Hypothalamus (tissue), 51 donors: ENCODE results near the gene TMEM245.

Experiments used
- DNase-seq, 51 donors: peaks; one replicate each; lab custom pipeline; 2025; lab: John Stamatoyannopoulos, UW

TMEM245 gene

DNA sequence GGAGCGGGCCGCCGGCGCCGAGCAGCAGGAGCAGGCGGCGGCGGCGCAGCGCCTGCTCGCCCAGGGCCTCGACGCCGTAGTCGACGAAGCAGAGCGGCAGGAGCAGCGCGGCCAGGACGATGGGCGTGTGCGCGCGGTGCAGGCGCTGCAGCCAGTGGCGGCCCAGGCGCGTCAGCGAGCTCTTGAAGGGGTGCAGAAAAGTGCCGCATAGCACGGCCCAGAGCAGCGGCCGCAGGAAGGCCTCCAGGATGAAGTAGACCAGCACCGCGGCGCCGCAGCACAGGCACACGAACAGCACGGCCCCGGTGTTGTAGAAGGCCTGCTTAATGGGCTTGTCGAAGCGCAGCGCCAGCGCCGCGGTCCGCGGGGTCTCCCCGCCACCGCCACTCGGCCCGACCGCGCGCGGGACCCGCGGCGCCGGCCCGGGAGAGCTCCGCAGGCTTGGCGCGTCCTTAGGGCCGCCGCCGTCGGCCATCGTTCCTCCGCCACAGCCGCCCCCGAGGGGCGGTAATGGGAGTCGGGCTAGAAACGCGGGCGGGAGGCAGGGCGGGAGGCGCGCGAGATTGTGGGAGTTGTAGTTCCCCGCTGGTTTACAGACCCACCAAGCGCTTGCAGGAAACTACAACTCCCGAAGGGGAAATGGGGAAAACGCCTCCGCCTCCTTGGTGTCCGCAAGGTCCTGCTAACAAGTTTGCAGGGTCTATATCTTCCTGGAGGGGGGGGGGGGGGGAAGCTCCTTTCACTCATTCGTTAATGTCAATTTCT lies at the start of gene TMEM245:
Gene TMEM245, minus strand, starts transcription at position 509 of the 765 bp plus-strand sequence. Its CDS starts 34 bp downstream, at position 475.
- peak; percentile 39 to 99 (median 93) for DNase-seq

GRCh38 chr9:109168170-109168569 lies 48.4 kb upstream of the TMEM245 start:
- no peak for DNase-seq

- peak in 2 of 51 donors; percentile 11 to 37 for DNase-seq
These were observed 48.0 kb upstream of the TMEM245 start for GRCh38 chr9:109167716-109168115.

DNA sequence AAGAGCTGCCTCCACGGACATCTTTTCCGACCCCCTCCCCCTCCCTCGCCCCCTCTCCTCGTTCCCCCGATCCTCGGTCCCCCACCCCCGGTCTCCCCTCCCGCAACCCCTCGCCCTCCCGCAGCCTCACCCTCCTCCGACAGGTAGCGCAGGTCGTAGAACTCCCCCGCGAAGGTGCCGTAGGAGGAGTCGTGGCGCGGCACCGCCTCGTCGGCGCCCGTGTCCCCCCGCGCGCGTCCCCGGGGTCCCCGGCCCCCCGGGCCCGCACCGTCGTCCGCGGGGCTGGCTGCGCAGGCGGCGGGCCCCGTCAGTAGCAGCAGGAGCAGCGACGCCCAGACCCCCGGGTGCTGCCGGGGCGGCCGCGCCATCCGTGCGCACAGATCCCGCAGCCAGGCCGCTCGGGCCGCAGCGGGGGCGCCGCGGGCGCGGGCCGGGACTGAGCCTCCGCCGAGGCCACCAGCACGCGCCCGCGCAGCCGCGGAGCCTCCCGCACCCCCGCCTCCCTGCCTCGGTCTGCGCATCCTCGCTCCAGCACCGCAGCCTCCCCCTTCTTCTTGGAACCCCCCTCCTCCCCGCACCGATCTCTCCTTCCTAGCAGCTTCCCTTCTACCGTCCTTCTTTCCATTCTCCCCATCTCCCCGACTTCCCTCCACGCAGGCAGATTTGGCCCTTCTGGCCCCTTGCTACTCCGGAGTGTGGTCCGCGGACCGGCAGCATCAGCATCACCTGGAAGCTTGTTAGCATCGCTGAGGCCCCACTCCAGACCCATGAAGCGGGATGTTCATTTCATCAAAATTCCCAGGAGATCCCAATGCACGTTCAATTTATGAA lies 47.2 kb upstream of the TMEM245 start, which contains the start of gene FRRS1L:
Gene FRRS1L, minus strand, starts transcription at position 479 of the 831 bp plus-strand sequence. Its CDS starts 111 bp downstream, at position 368.
- peak in 43 of 51 donors; percentile 3 to 74 (median 26) for DNase-seq

- peak in 3 of 51 donors; percentile 17 to 36 (median 27) for DNase-seq
These were observed 46.5 kb upstream of the TMEM245 start for GRCh38 chr9:109166171-109166770.

DNA sequence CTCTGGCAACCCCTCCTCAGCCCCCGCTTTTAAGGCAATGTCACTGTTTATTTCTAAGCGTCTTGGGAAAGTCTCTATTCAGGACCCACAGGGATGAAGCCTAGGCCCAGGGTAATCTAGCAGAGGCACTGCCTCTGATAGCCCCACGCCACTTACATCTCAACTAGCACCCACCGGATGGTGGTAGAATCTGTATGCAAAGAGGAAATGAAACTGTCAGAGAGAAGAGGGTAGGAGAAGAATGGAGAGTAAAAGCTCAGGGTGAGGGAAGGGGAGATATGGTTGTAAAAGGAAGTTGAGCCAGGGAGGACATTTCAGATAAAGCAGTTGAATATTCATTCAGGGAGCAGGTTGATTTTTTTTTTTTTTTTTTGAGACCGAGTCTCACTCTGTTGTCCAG lies 44.3 kb upstream of the TMEM245 start:
- DNase-seq = no peak

DNA sequence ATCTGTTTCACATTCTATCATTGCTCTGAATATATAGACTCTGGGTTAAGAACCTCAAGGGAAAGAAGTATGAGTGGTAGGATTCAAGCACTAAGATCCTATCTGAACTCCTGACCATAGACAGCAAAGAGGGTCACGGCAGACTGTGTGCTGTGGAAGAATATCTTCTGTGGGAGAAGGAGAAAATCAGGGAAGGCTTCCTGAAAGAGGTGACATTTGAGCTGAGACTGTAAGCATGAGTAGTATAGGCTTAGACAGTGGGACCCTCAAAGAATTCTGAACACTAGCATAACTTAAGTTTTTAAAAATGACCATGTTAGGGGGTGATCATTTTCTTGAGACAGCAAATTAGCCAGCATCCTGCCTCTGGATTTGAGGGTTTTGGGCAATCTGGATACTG lies 43.4 kb upstream of the TMEM245 start:
- no peak for DNase-seq

- no peak for DNase-seq
These were observed 42.9 kb upstream of the TMEM245 start for GRCh38 chr9:109162677-109163076.

- no peak for DNase-seq
These were observed 41.7 kb upstream of the TMEM245 start for GRCh38 chr9:109161471-109161870.

DNA sequence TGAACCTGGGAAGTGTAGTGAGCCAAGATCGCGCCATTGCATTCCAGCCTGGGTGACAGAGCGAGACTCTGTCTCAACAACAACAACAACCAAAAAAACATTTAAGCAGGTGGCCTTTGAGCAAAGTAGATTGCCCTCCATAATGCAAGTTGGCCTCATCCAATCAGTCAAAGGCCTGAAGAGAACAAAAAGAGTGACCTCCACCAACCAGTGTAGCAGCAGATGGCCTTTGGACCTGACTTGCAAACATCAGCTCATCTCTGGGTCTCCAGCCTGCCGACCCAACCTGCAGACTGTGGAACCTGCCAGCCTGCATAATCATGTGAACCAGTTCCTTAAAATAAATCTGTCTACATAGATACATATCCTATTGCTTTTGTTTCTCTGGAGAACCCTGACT lies 39.8 kb upstream of the TMEM245 start:
- no peak for DNase-seq

- no peak for DNase-seq
These were observed 38.9 kb upstream of the TMEM245 start for GRCh38 chr9:109158651-109159050.

- DNase-seq = no peak
These were observed 37.0 kb upstream of the TMEM245 start for GRCh38 chr9:109156708-109157107.

GRCh38 chr9:109150925-109151545 lies 31.3 kb upstream of the TMEM245 start:
- no peak for DNase-seq

DNA sequence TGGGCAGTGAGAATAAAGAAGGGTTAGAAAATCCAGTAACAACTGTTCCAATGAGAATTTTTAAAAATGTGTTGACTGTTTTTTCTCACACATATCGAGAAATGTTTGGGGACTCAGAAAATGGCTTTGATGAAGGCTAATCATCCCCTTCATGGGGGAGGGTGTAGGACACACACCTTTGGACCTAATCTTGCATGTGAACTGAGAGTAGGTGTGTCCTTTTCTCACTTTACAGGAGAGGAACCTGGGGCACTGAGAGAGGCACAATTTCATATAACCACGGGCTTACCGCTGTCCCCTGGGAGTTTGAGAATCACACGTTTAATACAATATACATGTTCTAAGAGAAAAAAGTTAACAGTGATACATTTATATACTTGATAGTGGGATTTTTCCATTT lies 30.0 kb upstream of the TMEM245 start:
- no peak for DNase-seq

- no peak for DNase-seq
These were observed 29.3 kb upstream of the TMEM245 start for GRCh38 chr9:109149089-109149488.

GRCh38 chr9:109145051-109145450 lies 25.3 kb upstream of the TMEM245 start:
- no peak for DNase-seq

- DNase-seq = no peak
These were observed 24.3 kb upstream of the TMEM245 start for GRCh38 chr9:109143881-109144562.

DNA sequence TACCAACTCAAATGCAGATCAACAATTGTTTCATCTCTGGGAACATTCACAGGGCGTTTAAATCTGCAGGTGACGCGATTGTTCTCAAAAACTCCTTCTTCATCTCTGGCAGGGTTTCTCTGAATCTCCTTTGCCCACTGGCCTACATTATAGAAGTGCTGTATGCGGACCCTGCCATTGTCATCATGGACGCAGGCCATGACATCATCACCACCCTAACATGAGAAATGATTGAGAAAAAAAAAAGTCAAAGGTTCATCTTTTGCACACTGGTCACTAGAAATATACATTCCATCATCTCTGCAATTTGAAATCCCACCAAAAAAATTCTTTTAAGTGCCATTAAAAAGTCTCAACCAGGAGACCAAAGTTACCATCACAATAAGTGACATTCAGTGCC lies 21.6 kb upstream of the TMEM245 start:
- no peak for DNase-seq

DNA sequence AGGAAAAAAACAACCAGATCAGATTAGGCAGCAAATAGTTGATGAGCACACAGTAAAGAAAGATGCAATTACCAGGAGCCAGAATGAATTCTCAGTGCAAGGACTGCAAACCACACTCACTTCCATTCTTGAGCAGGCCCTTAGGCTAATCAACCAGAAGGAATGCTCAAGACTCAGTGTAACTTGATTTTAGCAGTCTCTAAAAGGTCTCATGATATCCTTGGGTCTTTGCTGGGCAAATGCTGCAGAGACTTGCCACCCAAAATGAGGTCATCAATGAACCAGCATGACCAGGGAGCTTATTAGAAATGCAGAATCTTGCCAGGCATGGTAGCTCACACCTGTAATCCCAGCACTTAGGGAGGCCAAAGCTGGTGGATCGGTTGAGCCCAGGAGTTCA lies 20.1 kb upstream of the TMEM245 start:
- DNase-seq = no peak

DNA sequence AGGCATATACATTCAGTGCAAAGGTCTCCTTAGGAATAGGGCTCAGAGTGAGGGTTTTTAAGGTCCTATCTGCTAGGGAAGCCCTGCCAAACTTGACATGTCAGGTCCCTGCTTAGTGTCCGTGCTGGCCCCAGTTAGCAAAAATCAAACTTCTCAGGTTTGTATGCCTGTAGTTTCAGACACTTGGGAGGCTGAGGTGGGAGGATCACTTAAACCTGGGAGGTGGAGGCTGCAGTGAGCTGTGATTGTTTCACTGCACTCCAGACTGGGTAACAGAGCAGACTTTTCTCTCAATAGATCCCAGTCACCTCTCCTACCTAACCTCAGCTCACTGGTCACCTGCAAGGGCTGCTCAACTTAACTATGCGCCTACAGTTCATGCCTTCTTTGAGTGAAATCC lies 18.7 kb upstream of the TMEM245 start:
- no peak for DNase-seq
